ENCODE measurements around the gene LSAMP. TPM values are rescaled to one million over a fixed set of nuclear protein-coding genes. Genes with fewer than 3 reads are reported as not detected.

Gene LSAMP
- total RNA-seq, 1 donor from 2014 or later: 4.4 TPM

DNA sequence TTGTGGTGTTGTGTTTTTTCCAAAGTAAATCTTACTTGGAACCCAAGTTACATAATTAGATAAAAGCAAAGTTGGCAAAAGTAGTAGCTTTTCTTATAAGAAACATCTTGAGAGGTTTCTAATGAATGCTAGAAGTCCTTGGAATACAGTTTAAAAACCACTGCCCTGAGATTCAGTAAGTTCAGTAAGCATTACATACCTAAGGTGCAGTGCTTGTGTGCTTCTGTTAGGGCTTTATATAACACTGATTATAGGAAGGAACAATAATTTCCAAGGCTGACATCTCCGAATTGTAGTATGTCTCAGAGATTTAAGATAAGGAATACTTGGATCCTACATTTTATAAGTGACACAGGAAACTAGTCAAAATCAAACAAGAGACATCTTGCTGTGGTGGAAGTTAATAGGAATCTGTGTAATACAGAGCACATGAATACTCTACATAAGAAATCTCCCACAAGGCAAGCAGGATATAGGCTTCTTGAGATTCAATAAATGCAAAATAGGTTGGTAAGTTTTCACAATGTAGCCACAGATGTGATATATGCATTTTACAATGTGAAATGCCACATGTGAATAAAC is 268.2 kb downstream of the LSAMP start:
- Mint-ChIP-seq H3K36me3 (ENCODE audit: unreplicated experiment) (no peaks in the 10 kb centered on the region), H3K4me3 (ENCODE audit: unreplicated experiment) (no peak overlapping the region), H3K9me3 (ENCODE audit: unreplicated experiment) (no peaks in the 10 kb centered on the region)

DNA sequence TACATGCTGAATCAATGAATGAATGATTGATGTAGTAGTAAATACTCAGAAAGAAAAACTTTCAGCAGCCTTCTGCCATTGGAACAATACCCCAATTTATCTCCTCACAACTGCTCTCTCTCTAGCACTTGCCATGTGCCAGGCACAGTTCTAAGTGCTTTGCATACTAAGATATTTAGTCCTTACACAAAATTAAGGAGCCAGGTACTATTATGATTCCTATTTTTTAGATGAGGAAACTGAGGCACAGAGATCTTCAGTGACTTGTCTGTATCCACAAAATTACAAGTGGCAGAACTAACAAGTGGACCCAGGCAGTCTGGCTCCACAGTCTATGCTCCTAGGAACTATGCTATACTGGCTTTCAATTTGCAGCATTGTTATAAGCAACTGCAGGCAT is 279.2 kb downstream of the LSAMP start:
- no peaks in the 10 kb centered on the region for H3K36me3 Mint-ChIP-seq (ENCODE audit: unreplicated experiment)
- no peak overlapping the region for H3K27ac Mint-ChIP-seq (ENCODE audit: unreplicated experiment)
- H3K4me3 Mint-ChIP-seq (ENCODE audit: unreplicated experiment): no peak overlapping the region
- TF ChIP-seq, protein P1, sequence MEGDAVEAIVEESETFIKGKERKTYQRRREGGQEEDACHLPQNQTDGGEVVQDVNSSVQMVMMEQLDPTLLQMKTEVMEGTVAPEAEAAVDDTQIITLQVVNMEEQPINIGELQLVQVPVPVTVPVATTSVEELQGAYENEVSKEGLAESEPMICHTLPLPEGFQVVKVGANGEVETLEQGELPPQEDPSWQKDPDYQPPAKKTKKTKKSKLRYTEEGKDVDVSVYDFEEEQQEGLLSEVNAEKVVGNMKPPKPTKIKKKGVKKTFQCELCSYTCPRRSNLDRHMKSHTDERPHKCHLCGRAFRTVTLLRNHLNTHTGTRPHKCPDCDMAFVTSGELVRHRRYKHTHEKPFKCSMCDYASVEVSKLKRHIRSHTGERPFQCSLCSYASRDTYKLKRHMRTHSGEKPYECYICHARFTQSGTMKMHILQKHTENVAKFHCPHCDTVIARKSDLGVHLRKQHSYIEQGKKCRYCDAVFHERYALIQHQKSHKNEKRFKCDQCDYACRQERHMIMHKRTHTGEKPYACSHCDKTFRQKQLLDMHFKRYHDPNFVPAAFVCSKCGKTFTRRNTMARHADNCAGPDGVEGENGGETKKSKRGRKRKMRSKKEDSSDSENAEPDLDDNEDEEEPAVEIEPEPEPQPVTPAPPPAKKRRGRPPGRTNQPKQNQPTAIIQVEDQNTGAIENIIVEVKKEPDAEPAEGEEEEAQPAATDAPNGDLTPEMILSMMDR (IDR thresholded peaks at IDR 0.05): no peak
- H3K4me1 Mint-ChIP-seq (ENCODE audit: unreplicated experiment): no peaks in the 10 kb centered on the region
- DNase-seq (ENCODE audit: extremely low spot score, unreplicated experiment): no peak
- H3K27me3 Mint-ChIP-seq (ENCODE audit: unreplicated experiment): peaks cover 4% of the 10 kb centered on the region
- H3K9me3 Mint-ChIP-seq (ENCODE audit: unreplicated experiment): no peaks in the 10 kb centered on the region

More for the DNA sequence above, 268.2 kb downstream of the LSAMP start:
- Mint-ChIP-seq H3K4me1 (ENCODE audit: unreplicated experiment) (peaks cover 11% of the 10 kb centered on the region), H3K27ac (ENCODE audit: unreplicated experiment) (no peak overlapping the region), H3K27me3 (ENCODE audit: unreplicated experiment) (peaks cover 11% of the 10 kb centered on the region)
- DNase-seq (ENCODE audit: extremely low spot score, unreplicated experiment): no peak
- TF ChIP-seq, protein P1 (IDR thresholded peaks at IDR 0.05): no peak

DNA sequence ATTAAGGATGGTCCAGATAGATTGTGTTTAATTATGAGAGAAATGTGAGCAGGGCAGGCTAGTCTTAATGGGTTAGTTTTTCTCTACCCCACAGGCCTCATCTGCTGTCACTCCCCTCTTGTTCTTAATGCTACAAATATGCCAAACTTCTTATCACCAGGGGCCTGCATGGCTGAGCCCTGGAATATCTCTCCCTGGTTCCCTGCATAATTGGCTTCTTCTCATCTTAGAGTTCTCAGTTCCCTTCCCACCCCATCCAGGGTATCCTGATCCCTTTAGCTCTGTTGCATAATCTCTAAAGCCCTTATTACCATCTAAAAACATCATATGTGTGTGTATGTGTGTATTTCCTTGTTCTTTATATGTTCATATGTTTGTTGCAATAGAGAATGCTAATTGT is 279.6 kb downstream of the LSAMP start:
- TF ChIP-seq, protein P1 (IDR thresholded peaks at IDR 0.05): no peak
- no peak overlapping the region for H3K4me3 Mint-ChIP-seq (ENCODE audit: unreplicated experiment)
- no peak for DNase-seq (ENCODE audit: extremely low spot score, unreplicated experiment)
- peaks cover 4% of the 10 kb centered on the region for H3K27me3 Mint-ChIP-seq (ENCODE audit: unreplicated experiment)
- no peak overlapping the region for H3K27ac Mint-ChIP-seq (ENCODE audit: unreplicated experiment)
- no peaks in the 10 kb centered on the region for H3K9me3 Mint-ChIP-seq (ENCODE audit: unreplicated experiment)
- no peaks in the 10 kb centered on the region for H3K4me1 Mint-ChIP-seq (ENCODE audit: unreplicated experiment)
- H3K36me3 Mint-ChIP-seq (ENCODE audit: unreplicated experiment): no peaks in the 10 kb centered on the region

DNA sequence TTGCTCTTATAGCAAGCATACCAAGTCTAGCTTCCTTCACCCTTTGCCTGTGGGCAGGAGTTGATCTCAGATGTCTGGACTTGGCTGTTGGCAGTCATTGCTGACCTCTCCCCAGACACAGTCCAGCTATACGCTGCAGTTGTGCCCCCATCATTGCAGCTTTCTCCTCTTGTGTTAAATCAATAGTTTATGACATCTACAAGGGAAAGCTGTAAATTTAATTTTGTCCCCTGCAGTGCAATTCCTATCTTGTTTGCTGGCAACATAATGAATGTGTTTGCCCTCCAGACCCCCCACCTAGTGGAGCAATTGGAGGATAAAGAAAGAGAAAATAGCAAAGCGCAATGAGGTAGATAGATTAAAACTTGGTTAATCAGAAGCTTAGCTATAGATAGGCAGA is 280.2 kb downstream of the LSAMP start:
- no peak for DNase-seq (ENCODE audit: extremely low spot score, unreplicated experiment)
- H3K4me3 Mint-ChIP-seq (ENCODE audit: unreplicated experiment): no peak overlapping the region
- no peaks in the 10 kb centered on the region for H3K9me3 Mint-ChIP-seq (ENCODE audit: unreplicated experiment)
- no peaks in the 10 kb centered on the region for H3K36me3 Mint-ChIP-seq (ENCODE audit: unreplicated experiment)
- H3K27ac Mint-ChIP-seq (ENCODE audit: unreplicated experiment): no peak overlapping the region
- TF ChIP-seq, protein P1 (IDR thresholded peaks at IDR 0.05): no peak
- H3K4me1 Mint-ChIP-seq (ENCODE audit: unreplicated experiment): no peaks in the 10 kb centered on the region
- peaks cover 4% of the 10 kb centered on the region for H3K27me3 Mint-ChIP-seq (ENCODE audit: unreplicated experiment)

DNA sequence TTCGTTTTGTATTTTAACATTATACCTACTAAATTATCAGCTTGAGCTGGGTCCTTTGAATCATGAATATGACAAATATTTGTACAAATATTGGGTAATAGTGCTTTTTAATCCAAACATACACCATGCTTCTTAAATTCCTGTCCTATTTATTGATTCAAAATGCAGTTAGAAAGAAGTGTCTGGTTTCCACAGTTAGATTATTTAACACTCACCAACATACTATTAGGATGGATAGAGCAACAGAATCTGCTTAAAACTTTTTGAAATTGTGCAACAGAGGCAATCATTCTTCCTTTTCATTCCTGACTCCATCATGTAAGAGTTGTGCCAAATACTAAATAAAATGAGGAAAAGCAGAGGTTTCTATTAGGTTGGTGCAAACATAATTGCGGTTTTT is 281.2 kb downstream of the LSAMP start:
- TF ChIP-seq, protein P1 (IDR thresholded peaks at IDR 0.05): no peak
- no peak overlapping the region for H3K4me3 Mint-ChIP-seq (ENCODE audit: unreplicated experiment)
- H3K9me3 Mint-ChIP-seq (ENCODE audit: unreplicated experiment): no peaks in the 10 kb centered on the region
- H3K27me3 Mint-ChIP-seq (ENCODE audit: unreplicated experiment): peaks cover 4% of the 10 kb centered on the region
- no peaks in the 10 kb centered on the region for H3K4me1 Mint-ChIP-seq (ENCODE audit: unreplicated experiment)
- DNase-seq (ENCODE audit: extremely low spot score, unreplicated experiment): no peak
- H3K27ac Mint-ChIP-seq (ENCODE audit: unreplicated experiment): no peak overlapping the region
- H3K36me3 Mint-ChIP-seq (ENCODE audit: unreplicated experiment): no peaks in the 10 kb centered on the region

All from osteocyte (in vitro differentiated cells).